HG03457 (cell line): ENCODE results near the gene WWOX.

Experiments
- ATAC-seq: cut with Tn5 transposase; IDR thresholded peaks from one replicate; pipeline ENCODE4 v1.9.1; 2021; ENCODE audit warnings: moderate number of reproducible peaks; ENCODE audit not compliant: unreplicated experiment

The WWOX gene

GRCh38 chr16:78778101-78779004 lies 678.9 kb downstream of the WWOX start:
- no peak for ATAC-seq

DNA sequence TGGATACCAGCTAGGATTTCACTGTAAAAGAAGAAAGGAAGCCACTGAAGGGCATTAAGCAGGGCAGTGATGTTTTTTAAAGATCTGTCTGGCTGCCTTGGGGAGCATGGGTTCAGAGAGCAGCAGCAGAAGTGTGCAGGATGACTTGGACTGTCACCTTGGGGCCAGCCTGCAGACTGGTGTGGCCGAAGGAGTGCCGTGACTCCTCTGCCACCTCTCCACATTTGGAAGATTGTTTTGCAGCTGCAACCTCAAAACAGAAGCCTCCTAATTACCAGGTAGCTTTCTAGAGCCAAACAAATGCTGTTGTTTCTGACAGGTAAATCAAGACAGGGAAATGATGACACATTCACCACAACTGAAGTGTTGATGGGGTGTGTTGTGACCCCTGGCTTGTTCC lies 681.4 kb downstream of the WWOX start:
- no peak for ATAC-seq

DNA sequence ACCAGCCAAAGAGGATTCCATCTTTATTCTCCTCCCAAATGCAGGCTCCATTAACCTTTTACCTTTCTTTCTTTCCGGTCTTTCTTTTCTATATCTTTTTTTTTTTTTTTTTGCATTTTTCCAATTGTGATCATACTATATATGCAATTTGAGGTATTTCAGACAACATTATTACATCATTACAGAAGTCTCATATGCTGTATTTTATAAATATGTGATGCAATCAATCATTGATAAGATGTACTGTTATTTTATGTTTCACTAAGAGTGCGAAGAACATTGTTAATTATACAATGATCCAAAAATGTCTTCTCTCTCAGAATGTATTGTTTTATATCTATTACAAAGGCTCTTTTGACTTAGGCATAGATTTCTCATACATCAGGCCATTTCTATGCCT lies 683.1 kb downstream of the WWOX start:
- no peak for ATAC-seq

DNA sequence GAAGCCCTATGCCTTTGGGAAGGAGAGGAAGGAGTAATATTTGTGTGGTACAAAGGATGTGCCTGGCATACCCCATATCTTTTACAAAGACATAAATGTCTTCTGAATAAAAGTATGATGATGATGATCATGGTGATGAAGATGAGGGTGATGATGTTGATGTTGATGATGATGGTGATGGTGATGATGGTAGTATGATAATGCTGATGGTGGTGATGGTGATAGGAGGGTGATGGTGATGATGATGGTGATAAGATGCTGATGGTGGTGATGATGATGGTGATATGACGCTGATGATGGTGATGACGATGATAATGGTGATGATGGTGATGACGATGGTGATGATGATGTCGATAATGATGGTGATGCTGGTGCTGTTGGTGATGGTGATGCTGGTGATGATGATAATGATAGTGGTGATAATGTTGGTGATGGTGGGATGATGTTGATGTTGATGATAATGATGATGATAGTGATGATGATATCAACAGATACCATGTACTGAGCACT lies 684.2 kb downstream of the WWOX start:
- ATAC-seq, result no peak

- ATAC-seq, result no peak
Measured at GRCh38 chr16:78784771-78785170, 685.3 kb downstream of the WWOX start.

DNA sequence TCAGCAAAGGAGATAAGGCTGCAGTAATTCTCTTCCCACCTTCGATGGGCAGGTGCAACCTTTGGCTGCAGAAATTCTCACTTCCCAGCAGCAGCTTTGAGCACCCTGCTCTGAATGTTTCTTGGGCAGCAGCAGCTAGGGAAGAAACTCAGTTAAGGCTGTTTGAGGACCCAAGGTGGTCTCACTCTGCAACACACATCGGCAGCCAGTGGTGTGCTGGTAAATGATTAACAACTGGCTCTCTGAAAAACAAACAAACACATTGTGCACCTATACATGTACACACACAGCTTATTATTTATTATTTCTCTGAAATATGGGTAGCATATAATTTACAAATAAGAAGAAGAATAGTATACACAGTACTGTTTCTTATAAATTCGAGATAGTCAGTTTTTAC lies 685.8 kb downstream of the WWOX start:
- ATAC-seq, result no peak

- no peak for ATAC-seq
Measured at GRCh38 chr16:78786635-78787034, 687.2 kb downstream of the WWOX start.

- ATAC-seq, result no peak
Measured at GRCh38 chr16:78788276-78788675, 688.8 kb downstream of the WWOX start.

DNA sequence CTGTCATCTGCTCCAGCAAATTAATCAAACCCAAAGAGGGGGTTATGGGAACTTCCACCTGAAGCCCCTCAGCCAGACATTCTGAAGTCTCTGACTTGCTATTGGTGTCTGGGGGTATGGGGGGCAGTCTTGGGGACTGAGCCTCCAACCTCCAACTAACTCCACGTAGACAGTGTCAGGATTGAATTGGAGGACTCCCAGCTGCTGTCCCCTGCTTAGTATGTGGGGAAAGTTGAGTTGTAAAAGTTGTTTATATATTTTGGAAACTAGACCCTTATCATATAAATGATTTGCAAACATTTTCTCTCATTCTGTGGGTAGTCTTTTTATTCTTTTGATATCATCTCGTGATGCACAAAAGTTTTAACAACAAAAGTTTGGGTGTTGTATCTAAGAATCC lies 689.2 kb downstream of the WWOX start:
- ATAC-seq, result no peak

- no peak for ATAC-seq
Measured at GRCh38 chr16:78789561-78789960, 690.1 kb downstream of the WWOX start.

- no peak for ATAC-seq
Measured at GRCh38 chr16:78791011-78791410, 691.6 kb downstream of the WWOX start.

DNA sequence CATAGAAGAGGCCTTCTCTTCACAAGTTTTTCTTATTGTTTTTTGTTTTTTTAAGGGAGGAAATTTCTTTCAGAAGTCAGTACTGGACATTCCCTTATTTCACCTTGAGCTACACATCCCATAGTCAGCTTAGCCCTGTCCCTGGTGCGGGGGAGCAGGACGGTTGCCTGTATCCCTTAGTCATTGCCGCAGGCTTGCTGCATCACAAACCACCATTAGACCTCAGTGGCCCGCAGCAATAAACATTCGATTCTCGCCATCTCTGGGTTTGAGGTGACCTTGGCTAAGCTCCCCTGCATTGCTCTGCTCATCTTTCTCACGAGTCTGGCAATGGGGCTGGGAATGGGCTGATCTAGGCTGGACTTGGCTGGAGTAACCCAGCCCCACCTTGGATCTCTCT lies 692.5 kb downstream of the WWOX start:
- no peak for ATAC-seq

GRCh38 chr16:78792952-78793351 lies 693.5 kb downstream of the WWOX start:
- no peak for ATAC-seq

GRCh38 chr16:78794581-78795250 lies 695.3 kb downstream of the WWOX start:
- no peak for ATAC-seq

DNA sequence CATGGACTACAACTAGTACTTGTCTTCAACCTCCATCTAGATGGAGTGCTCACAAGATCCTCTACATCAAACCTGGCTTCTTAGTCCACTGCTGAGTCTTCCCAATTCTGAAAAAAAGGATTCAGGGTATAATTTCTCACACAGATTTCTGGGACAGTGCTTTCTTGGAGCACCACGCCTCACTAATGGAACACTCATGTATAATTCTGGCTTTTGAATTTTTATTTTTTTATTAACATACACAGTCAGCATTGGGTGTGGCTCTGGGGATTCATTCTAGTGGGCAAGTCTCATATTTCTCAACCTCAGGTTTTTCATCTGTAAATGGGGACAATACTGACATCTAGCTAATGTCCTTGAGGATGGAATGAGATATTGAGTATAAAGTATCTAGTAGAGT lies 696.0 kb downstream of the WWOX start:
- no peak for ATAC-seq

- ATAC-seq, result no peak
Measured at GRCh38 chr16:78796221-78796866, 696.9 kb downstream of the WWOX start.

GRCh38 chr16:78799429-78799828 lies 700.0 kb downstream of the WWOX start:
- no peak for ATAC-seq

DNA sequence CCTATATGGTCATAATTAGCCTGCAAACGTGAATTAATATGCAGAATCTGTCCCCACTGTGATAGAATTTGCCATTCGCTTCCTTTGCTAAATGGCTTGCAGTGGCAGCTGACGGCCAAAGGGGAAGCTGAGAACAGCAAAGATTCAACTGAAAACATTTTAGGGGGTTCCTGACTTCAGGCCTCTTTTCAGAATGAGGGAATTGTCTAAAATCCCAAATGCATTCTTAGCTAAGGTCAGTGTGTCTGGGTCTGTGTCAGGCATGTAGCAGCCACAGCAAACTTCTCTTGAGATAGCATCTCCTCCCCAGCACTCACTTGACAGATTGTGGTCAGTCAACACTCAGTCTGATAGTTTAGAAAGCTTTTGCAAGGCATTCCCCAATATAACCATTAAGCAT lies 701.1 kb downstream of the WWOX start:
- ATAC-seq, result no peak

GRCh38 chr16:78804058-78804735 lies 704.7 kb downstream of the WWOX start:
- ATAC-seq, result no peak

GRCh38 chr16:78805556-78805955 lies 706.1 kb downstream of the WWOX start:
- ATAC-seq, result no peak

DNA sequence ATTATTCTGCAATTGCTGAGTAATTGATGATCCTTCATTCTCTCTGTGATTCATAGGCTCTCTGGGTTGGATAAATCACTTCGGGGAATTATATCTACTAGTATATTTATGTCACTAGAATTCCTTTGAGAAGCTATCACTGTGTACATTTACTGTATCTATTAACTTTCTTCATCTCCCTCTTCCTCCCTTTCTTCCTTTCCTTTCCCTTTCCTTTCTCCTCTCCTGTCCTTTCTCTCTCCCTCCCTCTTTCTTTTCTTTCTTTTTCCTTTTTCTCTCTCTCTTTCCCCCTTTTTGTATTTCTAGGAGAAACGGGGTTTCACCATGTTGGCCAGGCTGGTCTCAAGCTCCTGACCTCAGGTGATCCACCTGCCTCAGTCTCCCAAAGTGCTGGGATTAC lies 711.8 kb downstream of the WWOX start:
- ATAC-seq, result no peak
